Measurements from ENCODE around the gene HK3. TPM values are rescaled to one million over a fixed set of nuclear protein-coding genes. Genes with fewer than 3 reads are reported as not detected.

The HK3 gene
- total RNA-seq, 1 experiment from 2014 or later = not detected

DNA sequence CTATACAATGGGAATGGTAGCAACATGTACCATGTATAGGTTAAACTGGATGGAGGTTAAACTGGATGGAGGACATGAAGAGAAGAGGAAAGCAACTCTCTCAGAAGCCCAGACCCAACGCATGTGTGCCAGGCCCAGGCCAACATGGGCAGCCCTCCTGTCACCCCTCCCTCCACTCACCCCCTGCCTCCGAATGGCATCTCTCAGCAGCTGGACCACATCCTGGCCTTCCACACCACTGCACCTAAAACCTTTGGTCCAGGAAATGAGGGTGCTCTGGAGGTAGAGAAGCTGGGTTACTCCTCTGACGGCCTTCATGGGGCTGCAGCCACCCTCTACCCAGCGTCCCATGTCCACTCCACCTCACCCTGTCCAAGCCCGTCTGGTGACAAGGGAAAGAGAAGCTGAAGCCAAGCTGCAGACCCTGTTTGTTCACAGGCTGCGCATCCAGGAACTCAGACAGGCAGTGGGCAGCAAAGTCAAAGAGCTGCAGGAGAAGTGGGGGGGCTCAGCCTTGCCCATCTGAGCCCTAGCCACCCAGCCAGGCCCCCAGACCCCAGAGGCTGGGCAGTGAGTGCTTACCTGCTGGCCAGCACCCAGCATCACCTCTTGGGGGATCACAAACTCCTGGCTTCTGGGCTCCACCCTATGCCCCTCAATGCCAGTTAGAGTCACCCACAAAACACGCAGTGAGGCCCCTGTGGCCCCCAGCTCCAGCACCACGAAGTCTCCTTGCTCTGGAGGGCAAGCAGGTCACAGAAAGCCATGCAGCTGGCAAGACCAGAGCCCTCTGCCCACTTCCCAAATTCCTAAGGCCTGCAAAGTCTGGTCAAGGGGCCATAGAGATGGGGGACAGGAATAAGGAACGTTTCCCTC is 8.5 kb downstream of the HK3 start:
- POLR2A ChIA-PET (ENCODE audit: unreplicated experiment) = no interaction called here
- H2AFZ ChIP-seq (ENCODE audit: low read length) = no peak overlapping the region
- H3K79me2 ChIP-seq (ENCODE audit: low read length) = no peaks in the 10 kb centered on the region
- no peak for TF ChIP-seq EZH2phosphoT487 (IDR thresholded peaks at IDR 0.05; ENCODE audit: borderline replicate concordance, low read length)
- no peak for TF ChIP-seq EZH2 (IDR thresholded peaks at IDR 0.05; ENCODE audit: low read length, unreplicated experiment)
- TF ChIP-seq, protein P1, sequence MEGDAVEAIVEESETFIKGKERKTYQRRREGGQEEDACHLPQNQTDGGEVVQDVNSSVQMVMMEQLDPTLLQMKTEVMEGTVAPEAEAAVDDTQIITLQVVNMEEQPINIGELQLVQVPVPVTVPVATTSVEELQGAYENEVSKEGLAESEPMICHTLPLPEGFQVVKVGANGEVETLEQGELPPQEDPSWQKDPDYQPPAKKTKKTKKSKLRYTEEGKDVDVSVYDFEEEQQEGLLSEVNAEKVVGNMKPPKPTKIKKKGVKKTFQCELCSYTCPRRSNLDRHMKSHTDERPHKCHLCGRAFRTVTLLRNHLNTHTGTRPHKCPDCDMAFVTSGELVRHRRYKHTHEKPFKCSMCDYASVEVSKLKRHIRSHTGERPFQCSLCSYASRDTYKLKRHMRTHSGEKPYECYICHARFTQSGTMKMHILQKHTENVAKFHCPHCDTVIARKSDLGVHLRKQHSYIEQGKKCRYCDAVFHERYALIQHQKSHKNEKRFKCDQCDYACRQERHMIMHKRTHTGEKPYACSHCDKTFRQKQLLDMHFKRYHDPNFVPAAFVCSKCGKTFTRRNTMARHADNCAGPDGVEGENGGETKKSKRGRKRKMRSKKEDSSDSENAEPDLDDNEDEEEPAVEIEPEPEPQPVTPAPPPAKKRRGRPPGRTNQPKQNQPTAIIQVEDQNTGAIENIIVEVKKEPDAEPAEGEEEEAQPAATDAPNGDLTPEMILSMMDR (conservative IDR thresholded peaks at IDR 0.05; ENCODE audit: low read depth, low read length) = no peak
- intact Hi-C loops (cut with micrococcal nuclease) = no loop called here
- H3F3A ChIP-seq (ENCODE audit: low read length, unreplicated experiment) = no peaks in the 10 kb centered on the region
- H3K9me2 ChIP-seq (replicated peaks; ENCODE audit: low read length) = no peaks in the 10 kb centered on the region
- no peak for DNase-seq
- H4K20me1 ChIP-seq (ENCODE audit: low read length) = no peaks in the 10 kb centered on the region
- no peak overlapping the region for H3K4me2 ChIP-seq (ENCODE audit: low read length)
- H3K36me3 ChIP-seq (ENCODE audit: low read depth, low read length) = no peaks in the 10 kb centered on the region
- CTCF ChIA-PET = no interaction called here
- H3K4me3 ChIP-seq (ENCODE audit: low read length) = no peak overlapping the region
- no peaks in the 10 kb centered on the region for H3K9me3 ChIP-seq (ENCODE audit: low read length)
- H3K9ac ChIP-seq (ENCODE audit: low read length) = no peak overlapping the region
- H3K27ac ChIP-seq (ENCODE audit: low read length) = no peak overlapping the region
- no peaks in the 10 kb centered on the region; the same call in 1 of the 2 replicates for H3K27me3 ChIP-seq (ENCODE audit: low read length)
- H3K4me1 ChIP-seq (ENCODE audit: insufficient read depth, low read length) = no peaks in the 10 kb centered on the region
- ATAC-seq = no peak
- no TSS peak for BruUV-seq (replicated peaks)

DNA sequence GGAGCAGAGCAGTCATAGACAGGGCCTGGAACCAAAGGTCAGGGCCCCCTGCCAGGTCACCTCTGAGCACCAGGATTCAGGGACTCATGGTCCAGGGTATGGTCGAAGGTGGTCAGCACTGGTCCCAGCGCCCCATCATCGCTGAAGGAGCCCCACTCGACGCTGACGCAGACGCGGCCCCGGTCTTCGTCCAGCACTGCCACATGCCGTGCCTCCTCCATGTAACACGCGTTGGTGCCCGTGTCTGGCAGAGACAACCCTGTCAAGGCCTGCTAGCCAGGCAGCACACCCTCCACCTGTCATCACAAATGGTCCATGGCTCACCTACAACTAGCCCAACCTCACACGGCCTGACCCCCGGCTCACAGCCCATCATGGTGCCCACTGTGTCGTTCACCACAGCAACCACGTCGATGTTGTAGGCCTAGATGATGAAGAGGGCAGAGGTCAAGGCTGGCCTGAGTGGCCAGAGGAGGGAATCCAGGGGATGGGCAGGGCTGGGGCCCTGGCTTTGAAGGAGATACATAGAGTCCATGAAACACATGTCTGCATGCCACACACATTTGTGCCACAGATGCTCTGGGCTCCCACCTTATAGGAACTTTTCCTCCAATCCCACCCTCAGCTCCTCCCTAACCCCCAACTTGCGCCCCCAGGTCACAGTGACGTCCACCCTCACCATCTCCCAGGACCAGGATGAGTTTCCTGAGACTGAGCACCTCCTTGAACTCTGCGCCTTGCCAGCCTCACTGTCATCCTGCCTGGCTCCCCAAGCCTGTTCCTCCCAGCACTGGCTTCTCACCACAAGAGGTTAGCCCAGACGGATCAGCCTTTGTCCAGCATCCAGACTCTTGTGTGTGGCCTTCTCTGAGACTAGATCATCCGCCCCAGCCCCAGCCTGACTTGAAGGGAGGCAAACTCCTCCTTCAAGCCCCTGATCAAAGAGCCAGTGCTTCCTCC is 9.5 kb downstream of the HK3 start:
- H4K20me1 ChIP-seq (ENCODE audit: low read length) = no peaks in the 10 kb centered on the region
- H3K9me2 ChIP-seq (replicated peaks; ENCODE audit: low read length) = no peaks in the 10 kb centered on the region
- H3F3A ChIP-seq (ENCODE audit: low read length, unreplicated experiment) = no peaks in the 10 kb centered on the region
- H3K9ac ChIP-seq (ENCODE audit: low read length) = no peak overlapping the region
- no peaks in the 10 kb centered on the region for H3K4me1 ChIP-seq (ENCODE audit: insufficient read depth, low read length)
- H3K36me3 ChIP-seq (ENCODE audit: low read depth, low read length) = no peaks in the 10 kb centered on the region
- BruUV-seq (replicated peaks) = no TSS peak
- H3K4me3 ChIP-seq (ENCODE audit: low read length) = no peak overlapping the region
- TF ChIP-seq, protein P1 (conservative IDR thresholded peaks at IDR 0.05; ENCODE audit: low read depth, low read length) = no peak
- TF ChIP-seq EZH2phosphoT487 (IDR thresholded peaks at IDR 0.05; ENCODE audit: borderline replicate concordance, low read length) (no peak), EZH2 (IDR thresholded peaks at IDR 0.05; ENCODE audit: low read length, unreplicated experiment) (no peak)
- no peak for ATAC-seq
- ChIA-PET CTCF (no interaction called here), POLR2A (ENCODE audit: unreplicated experiment) (no interaction called here)
- no peaks in the 10 kb centered on the region; the same call in 1 of the 2 replicates for H3K27me3 ChIP-seq (ENCODE audit: low read length)
- no peak overlapping the region for H2AFZ ChIP-seq (ENCODE audit: low read length)
- H3K4me2 ChIP-seq (ENCODE audit: low read length) = no peak overlapping the region
- DNase-seq = no peak
- no peaks in the 10 kb centered on the region for H3K9me3 ChIP-seq (ENCODE audit: low read length)
- intact Hi-C loops (cut with micrococcal nuclease) = no loop called here
- no peaks in the 10 kb centered on the region for H3K79me2 ChIP-seq (ENCODE audit: low read length)
- H3K27ac ChIP-seq (ENCODE audit: low read length) = no peak overlapping the region
